T-helper 1 cell treated with Interleukin-12 subunit alpha and Interleukin-12 subunit beta and Interleukin-4 antibody, amounts not matched to agents 30 ng/mL and 1 ng/mL, for 36 hours (primary cell): ENCODE results near the gene ABLIM2. TPM values are rescaled to one million over a fixed set of nuclear protein-coding genes. Genes with fewer than 3 reads are reported as not detected.
"Not testable (repeated sequence)": the region's sequence is repeated elsewhere in the genome, so short reads cannot be mapped to it uniquely, and the experiment has no call there.

Source experiments
- intact Hi-C: fragments of 100-400 bp; cut with micrococcal nuclease; formaldehyde crosslinking; loops from one replicate; pipeline ENCODE4 v1.15.1; 2024
- total RNA-seq: library from RNA; stranded (reverse); gene quantifications from 2 replicates; pipeline ENCODE4 v1.2.3, GENCODE V29; 2022

The ABLIM2 gene
- total RNA-seq, 1 donor from 2014 or later: 0.51 TPM

- intact Hi-C loops: no loop called here
Observed at GRCh38 chr4:7949759-7950158, 208.9 kb downstream of the ABLIM2 start.

GRCh38 chr4:7947927-7948326 lies 210.7 kb downstream of the ABLIM2 start:
- intact Hi-C loops: no loop called here

- intact Hi-C loops: no loop called here
Observed at GRCh38 chr4:7945709-7946380, 212.8 kb downstream of the ABLIM2 start.

- intact Hi-C loops: no loop called here
Observed at GRCh38 chr4:7944599-7945220, 213.9 kb downstream of the ABLIM2 start.

- intact Hi-C loops: not testable (repeated sequence)
Observed at GRCh38 chr4:7943688-7944087, 214.9 kb downstream of the ABLIM2 start.

- intact Hi-C loops: no loop called here
Observed at GRCh38 chr4:7943211-7943610, 215.4 kb downstream of the ABLIM2 start.

- intact Hi-C loops: no loop called here
Observed at GRCh38 chr4:7941965-7942496, 216.6 kb downstream of the ABLIM2 start.

GRCh38 chr4:7941111-7941964 lies 217.3 kb downstream of the ABLIM2 start:
- intact Hi-C loops: no loop called here

GRCh38 chr4:7939377-7940108 lies 219.1 kb downstream of the ABLIM2 start, which contains the start of gene AFAP1:
Gene AFAP1, minus strand, starts transcription at chr4:7939861. Its CDS starts 67,783 bp downstream, at chr4:7872078.
- intact Hi-C loops: loop anchor here (1.0 to 2.0 kb wide), 9 partner anchors 21 to 837 kb away; partner anchors contain the start of gene ABLIM2

- intact Hi-C loops: loop anchor here (1.0 to 2.0 kb wide), 9 partner anchors 22 to 836 kb away; partner anchors contain the start of gene ABLIM2
Observed at GRCh38 chr4:7938609-7939376, 219.8 kb downstream of the ABLIM2 start.

- intact Hi-C loops: loop anchor here (2.0 kb wide), 2 partner anchors 69 to 835 kb away; no protein-coding TSS in a partner anchor
Observed at GRCh38 chr4:7938266-7938608, 220.4 kb downstream of the ABLIM2 start.

GRCh38 chr4:7937006-7937405 lies 221.6 kb downstream of the ABLIM2 start:
- intact Hi-C loops: no loop called here

- intact Hi-C loops: no loop called here
Observed at GRCh38 chr4:7933651-7934510, 224.7 kb downstream of the ABLIM2 start.

GRCh38 chr4:7932287-7932686 lies 226.3 kb downstream of the ABLIM2 start:
- intact Hi-C loops: no loop called here

GRCh38 chr4:7929118-7929951 lies 229.3 kb downstream of the ABLIM2 start:
- intact Hi-C loops: no loop called here

GRCh38 chr4:7928711-7929110 lies 229.9 kb downstream of the ABLIM2 start:
- intact Hi-C loops: no loop called here

GRCh38 chr4:7926822-7927221 lies 231.8 kb downstream of the ABLIM2 start:
- intact Hi-C loops: no loop called here

- intact Hi-C loops: no loop called here
Observed at GRCh38 chr4:7924570-7924969, 234.0 kb downstream of the ABLIM2 start.
